ENCODE results near the gene CLTCL1.
"Not testable (repeated sequence)": the region's sequence is repeated elsewhere in the genome, so short reads cannot be mapped to it uniquely, and the experiment has no call there.

Gene CLTCL1

GRCh38 chr22:19256362-19256761, 35.2 kb downstream of the CLTCL1 start:
- in situ Hi-C loops (cut with HindIII; ENCODE audit: low sequenced_read_pairs) = not testable (repeated sequence)

- in situ Hi-C loops (cut with HindIII; ENCODE audit: low sequenced_read_pairs) = no loop called here
These were observed 38.4 kb downstream of the CLTCL1 start for GRCh38 chr22:19253143-19253542.

- in situ Hi-C loops (cut with HindIII; ENCODE audit: low sequenced_read_pairs) = no loop called here
These were observed 46.7 kb downstream of the CLTCL1 start for GRCh38 chr22:19244600-19245352.

GRCh38 chr22:19242699-19243098, 48.8 kb downstream of the CLTCL1 start:
- in situ Hi-C loops (cut with HindIII; ENCODE audit: low sequenced_read_pairs) = no loop called here

GRCh38 chr22:19241593-19241906, 50.0 kb downstream of the CLTCL1 start:
- in situ Hi-C loops (cut with HindIII; ENCODE audit: low sequenced_read_pairs) = no loop called here

- in situ Hi-C loops (cut with HindIII; ENCODE audit: low sequenced_read_pairs) = no loop called here
These were observed 50.5 kb downstream of the CLTCL1 start for GRCh38 chr22:19240813-19241592.

GRCh38 chr22:19239464-19239863, 52.1 kb downstream of the CLTCL1 start:
- in situ Hi-C loops (cut with HindIII; ENCODE audit: low sequenced_read_pairs) = no loop called here

- in situ Hi-C loops (cut with HindIII; ENCODE audit: low sequenced_read_pairs) = no loop called here
These were observed 52.6 kb downstream of the CLTCL1 start for GRCh38 chr22:19238900-19239299.

- in situ Hi-C loops (cut with HindIII; ENCODE audit: low sequenced_read_pairs) = no loop called here
These were observed 55.6 kb downstream of the CLTCL1 start for GRCh38 chr22:19235874-19236273.

- in situ Hi-C loops (cut with HindIII; ENCODE audit: low sequenced_read_pairs) = no loop called here
These were observed 57.2 kb downstream of the CLTCL1 start for GRCh38 chr22:19234126-19234896.

GRCh38 chr22:19233189-19233661, 58.3 kb downstream of the CLTCL1 start:
- in situ Hi-C loops (cut with HindIII; ENCODE audit: low sequenced_read_pairs) = no loop called here

- in situ Hi-C loops (cut with HindIII; ENCODE audit: low sequenced_read_pairs) = no loop called here
These were observed 58.9 kb downstream of the CLTCL1 start for GRCh38 chr22:19232623-19233022.

- in situ Hi-C loops (cut with HindIII; ENCODE audit: low sequenced_read_pairs) = no loop called here
These were observed 59.5 kb downstream of the CLTCL1 start for GRCh38 chr22:19231986-19232385.

GRCh38 chr22:19229600-19229999, 61.9 kb downstream of the CLTCL1 start:
- in situ Hi-C loops (cut with HindIII; ENCODE audit: low sequenced_read_pairs) = no loop called here

- in situ Hi-C loops (cut with HindIII; ENCODE audit: low sequenced_read_pairs) = no loop called here
These were observed 63.3 kb downstream of the CLTCL1 start for GRCh38 chr22:19228179-19228578.

GRCh38 chr22:19226428-19226827, 65.1 kb downstream of the CLTCL1 start:
- in situ Hi-C loops (cut with HindIII; ENCODE audit: low sequenced_read_pairs) = no loop called here

GRCh38 chr22:19225560-19225959, 66.0 kb downstream of the CLTCL1 start:
- in situ Hi-C loops (cut with HindIII; ENCODE audit: low sequenced_read_pairs) = no loop called here

GRCh38 chr22:19224985-19225384, 66.5 kb downstream of the CLTCL1 start:
- in situ Hi-C loops (cut with HindIII; ENCODE audit: low sequenced_read_pairs) = no loop called here

- in situ Hi-C loops (cut with HindIII; ENCODE audit: low sequenced_read_pairs) = no loop called here
These were observed 67.0 kb downstream of the CLTCL1 start for GRCh38 chr22:19224557-19224956.

GRCh38 chr22:19223617-19224016, 67.9 kb downstream of the CLTCL1 start:
- in situ Hi-C loops (cut with HindIII; ENCODE audit: low sequenced_read_pairs) = no loop called here

- in situ Hi-C loops (cut with HindIII; ENCODE audit: low sequenced_read_pairs) = no loop called here
These were observed 68.4 kb downstream of the CLTCL1 start for GRCh38 chr22:19223110-19223509.
